Naive thymus-derived CD4-positive, alpha-beta T cell (primary cell): ENCODE results near the gene EPB41. TPM values are rescaled to one million over a fixed set of nuclear protein-coding genes. Genes with fewer than 3 reads are reported as not detected.
A peak's percentile ranks its signal among the peaks of the same experiment; 100 is the strongest.
"Not testable (repeated sequence)": the region's sequence is repeated elsewhere in the genome, so short reads cannot be mapped to it uniquely, and the experiment has no call there.

Experiments used
- ATAC-seq: fragments of 150-1000 bp; cut with Tn5 transposase; 2 replicates; pipeline ENCODE4 v1.10.0; 2021; ENCODE audit warnings: mild to moderate bottlenecking, moderate library complexity
- CTCF ChIA-PET: fragments of 350-600 bp; sonication (Branson Sonifier 250); formaldehyde crosslinking; loops from one replicate; lab custom pipeline; 2021; ENCODE audit warnings: antibody characterized with exemption; lab: Charles Lee
- POLR2A ChIA-PET: fragments of 350-600 bp; sonication (Branson Sonifier 250); formaldehyde crosslinking; loops from one replicate; lab custom pipeline; 2021; ENCODE audit warnings: antibody characterized with exemption, inconsistent platforms; lab: Charles Lee
- DNase-seq, 9 donors: peaks; one replicate each; pipeline versions ENCODE4 v3.0.0 to v3.0.0-alpha.2; 2020 to 2022; ENCODE audit warnings: mixed read lengths in 1 of 9
- H3K27ac ChIP-seq: one replicate; pipeline ENCODE4 v1.7.0; 2013; ENCODE audit warnings: mild to moderate bottlenecking, low read depth, low read length, moderate library complexity
- H3K27me3 ChIP-seq, 2 donors: one replicate each; pipeline ENCODE4 v1.7.0; 2013; ENCODE audit warnings: low read length in 2 of 2, mild to moderate bottlenecking in 2 of 2, moderate library complexity in 2 of 2; ENCODE audit not compliant: control insufficient read depth in 2 of 2, insufficient read depth in 2 of 2
- H3K36me3 ChIP-seq, 3 experiments: 1 replicate in 2 of 3; 2 replicates in 1 of 3; pipeline ENCODE4 v1.7.0; 2013; ENCODE audit warnings: low read length in 3 of 3, mild to moderate bottlenecking in 3 of 3, moderate library complexity in 1 of 3; ENCODE audit not compliant: insufficient read depth in 3 of 3, control insufficient read depth in 2 of 3
- H3K4me1 ChIP-seq, 2 donors: one replicate each; pipeline ENCODE4 v1.7.0; 2013; ENCODE audit warnings: low read length in 2 of 2, mild to moderate bottlenecking in 2 of 2, moderate library complexity in 1 of 2; ENCODE audit not compliant: control insufficient read depth in 2 of 2, insufficient read depth in 2 of 2
- H3K4me3 ChIP-seq: 2 replicates; pipeline ENCODE4 v1.7.0; 2013; ENCODE audit warnings: mild to moderate bottlenecking, low read length
- H3K9me3 ChIP-seq, 3 experiments: 1 replicate in 2 of 3; 2 replicates in 1 of 3; pipeline ENCODE4 v1.7.0; 2013; ENCODE audit warnings: low read length in 3 of 3; ENCODE audit not compliant: control insufficient read depth in 2 of 3
- H3K27ac Mint-ChIP-seq, 9 donors: one replicate each; pipeline ENCODE4 v1.8.0; 2020 to 2022; ENCODE audit warnings: mixed read lengths in 9 of 9, mild to moderate bottlenecking in 8 of 9, moderate library complexity in 5 of 9, inconsistent platforms in 2 of 9
- H3K27me3 Mint-ChIP-seq, 5 donors: one replicate each; pipeline ENCODE4 v1.8.0; 2021 to 2022; ENCODE audit warnings: mixed read lengths in 5 of 5, mild to moderate bottlenecking in 1 of 5
- H3K36me3 Mint-ChIP-seq, 5 donors: one replicate each; pipeline ENCODE4 v1.8.0; 2020 to 2022; ENCODE audit warnings: mixed read lengths in 5 of 5, mild to moderate bottlenecking in 3 of 5, inconsistent platforms in 1 of 5
- H3K4me1 Mint-ChIP-seq, 7 donors: one replicate each; pipeline ENCODE4 v1.8.0; 2020 to 2022; ENCODE audit warnings: mixed read lengths in 7 of 7, mild to moderate bottlenecking in 3 of 7, inconsistent platforms in 1 of 7
- H3K4me3 Mint-ChIP-seq, 10 donors: one replicate each; pipeline ENCODE4 v1.8.0; 2020 to 2022; ENCODE audit warnings: mild to moderate bottlenecking in 10 of 10, mixed read lengths in 10 of 10, moderate library complexity in 6 of 10, inconsistent platforms in 2 of 10
- H3K9me3 Mint-ChIP-seq, 11 donors: one replicate each; pipeline ENCODE4 v1.8.0; 2020 to 2022; ENCODE audit warnings: mixed read lengths in 11 of 11, mild to moderate bottlenecking in 4 of 11, inconsistent platforms in 1 of 11, moderate library complexity in 1 of 11
- intact Hi-C, 2 donors: fragments of 100-400 bp; cut with micrococcal nuclease; formaldehyde crosslinking; loops; one replicate each; pipeline ENCODE4 v1.15.1; 2023
- polyA plus RNA-seq, 2 donors: library from polyadenylated mRNA; unstranded; fragments of 300-500 nt; fragmentation: Illumina TruSeq; gene quantifications; one replicate each; pipeline ENCODE4 v1.2.3, GENCODE V29; 2021
- total RNA-seq, 6 experiments: library from RNA in 5 of 6; stranded (reverse) in 5 of 6; gene quantifications; 1 replicate in 5 of 6; 2 replicates in 1 of 6; pipeline ENCODE4 v1.2.3 and lab custom pipeline; 2021 to 2026

EPB41 gene
- total and polyA plus RNA-seq, 7 experiments from 2014 or later, result 115 to 325 (median 162) TPM

DNA sequence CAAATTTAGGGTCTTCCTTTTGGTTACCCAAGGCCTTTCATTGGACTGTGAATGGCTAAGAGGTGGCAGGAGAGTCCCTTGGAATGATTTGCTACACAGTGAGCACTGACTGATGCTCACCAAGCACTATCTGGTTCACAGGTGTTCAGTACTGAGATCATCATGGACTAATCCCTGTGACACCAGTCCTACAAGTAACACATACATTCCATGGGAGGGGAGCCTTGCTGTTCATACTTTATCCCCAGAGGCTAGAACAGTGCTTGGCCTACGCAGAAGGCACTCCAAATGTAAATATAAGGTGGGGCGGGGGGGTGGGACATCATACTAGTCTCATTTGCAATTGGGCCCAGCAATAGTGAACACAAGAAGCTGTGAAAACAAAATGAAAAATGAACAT lies 229.8 kb downstream of the EPB41 start:
- Mint-ChIP-seq H3K27ac (no peak overlapping the region), H3K27me3 (no peaks in the 10 kb centered on the region), H3K4me3 (no peak overlapping the region), H3K4me1 (peaks cover 0 to 7% (median 0%) of the 10 kb centered on the region in 7 donors), H3K36me3 (peaks cover 12 to 46% (median 43%) of the 10 kb centered on the region in 5 donors), H3K9me3 (peaks cover 0 to 18% (median 6%) of the 10 kb centered on the region in 11 donors)
- Histone ChIP-seq H3K4me3 (no peak overlapping the region), H3K9me3 (no peaks in the 10 kb centered on the region), H3K36me3 (peaks cover 11 to 37% (median 13%) of the 10 kb centered on the region in 3 experiments), H3K27me3 (no peaks in the 10 kb centered on the region), H3K4me1 (no peaks in the 10 kb centered on the region), H3K27ac (no peak overlapping the region)
- CTCF ChIA-PET, result no interaction called here
- no peak for DNase-seq
- POLR2A ChIA-PET, result no interaction called here
- no peak for ATAC-seq
- intact Hi-C loops, result no loop called here

DNA sequence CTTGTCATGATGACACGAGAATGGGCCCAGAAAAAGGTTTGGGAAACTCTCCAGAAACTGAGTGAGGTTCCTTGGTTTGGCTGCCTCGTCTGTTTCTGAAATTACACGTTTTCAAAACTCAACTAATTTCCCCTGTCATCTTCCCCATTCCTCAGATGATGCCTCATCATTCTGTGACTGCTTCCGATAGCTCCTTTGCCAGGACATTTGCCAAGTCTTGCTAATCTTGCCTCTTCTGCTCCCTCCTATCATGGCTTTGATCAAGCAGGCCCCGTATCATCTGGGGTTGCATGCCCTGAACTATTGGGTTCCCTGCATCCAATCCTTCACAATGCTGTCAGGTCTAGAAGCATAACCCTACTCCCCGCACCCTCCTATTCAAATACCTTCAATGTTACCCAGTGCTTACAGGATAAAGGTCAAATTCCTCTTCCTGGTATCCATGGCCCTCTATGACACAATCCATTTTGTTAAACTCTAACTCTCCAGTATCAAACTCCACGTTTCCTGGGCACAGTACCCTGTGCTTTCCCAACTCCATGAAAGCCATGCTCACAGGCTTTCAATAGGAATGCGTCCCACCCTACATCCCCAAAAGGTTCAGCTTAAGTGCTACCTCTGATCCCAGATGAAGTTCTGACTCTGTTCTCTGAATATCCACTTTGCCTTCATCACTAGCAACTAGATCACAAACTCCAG lies 231.5 kb downstream of the EPB41 start:
- H3K9me3 ChIP-seq, result no peaks in the 10 kb centered on the region
- H3K36me3 ChIP-seq, result peaks cover 21 to 52% (median 23%) of the 10 kb centered on the region in 3 experiments
- Mint-ChIP-seq H3K4me3 (no peak overlapping the region), H3K36me3 (peaks cover 17 to 61% (median 56%) of the 10 kb centered on the region in 5 donors), H3K27ac (peak overlapping the region in 3 of 9 donors; percentile 12 to 59 (median 38)), H3K27me3 (no peaks in the 10 kb centered on the region), H3K4me1 (peaks cover 0 to 7% (median 0%) of the 10 kb centered on the region in 7 donors), H3K9me3 (peaks cover 0 to 18% (median 6%) of the 10 kb centered on the region in 11 donors)
- H3K4me3 ChIP-seq, result no peak overlapping the region
- intact Hi-C loops, result no loop called here
- no peak overlapping the region for H3K27ac ChIP-seq
- POLR2A ChIA-PET, result no interaction called here
- no peaks in the 10 kb centered on the region for H3K4me1 ChIP-seq
- ATAC-seq (no peak), DNase-seq (no peak)
- CTCF ChIA-PET, result no interaction called here
- no peaks in the 10 kb centered on the region for H3K27me3 ChIP-seq

DNA sequence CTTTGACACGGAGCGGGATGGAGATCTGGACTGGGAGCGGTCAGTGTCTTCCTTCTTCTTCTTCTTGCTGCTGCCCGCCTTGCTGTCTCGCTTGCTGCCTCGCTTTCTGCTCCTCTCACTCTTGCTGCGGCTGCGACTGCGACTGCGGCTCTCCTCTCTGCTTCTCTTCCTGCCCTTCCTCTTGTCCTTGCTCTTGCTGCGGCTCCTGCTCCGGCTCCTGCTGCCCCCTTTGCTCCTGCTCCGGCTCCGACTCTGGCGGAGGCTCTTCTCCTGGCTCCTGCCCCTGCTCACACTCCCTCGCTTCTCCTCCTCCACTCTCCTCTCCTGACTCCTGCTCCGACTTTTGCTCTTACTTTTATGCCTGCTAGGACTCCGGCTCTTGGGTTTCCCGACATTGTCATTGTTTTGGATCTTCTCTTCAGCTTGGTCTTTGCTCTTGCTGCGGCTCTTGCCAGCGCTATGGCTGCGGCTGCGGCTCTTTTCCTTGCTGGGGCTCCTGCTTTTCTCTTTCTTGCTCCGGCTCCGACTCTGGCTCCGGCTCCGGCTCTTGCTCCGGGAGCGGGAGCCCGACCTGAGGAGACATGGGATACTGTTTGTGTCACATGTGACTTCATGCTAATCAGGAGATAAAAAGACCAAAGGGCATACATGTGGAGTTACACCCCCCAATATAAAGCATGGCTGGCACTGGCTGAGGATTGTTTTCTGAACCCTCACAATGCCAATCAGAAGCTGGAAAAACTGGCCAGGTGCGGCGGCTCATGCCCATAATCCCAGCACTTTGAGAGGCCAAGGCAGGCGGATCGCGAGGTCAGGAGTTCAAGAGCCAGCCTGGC lies 234.5 kb downstream of the EPB41 start:
- no peaks in the 10 kb centered on the region for H3K4me1 ChIP-seq
- H3K9me3 ChIP-seq, result no peaks in the 10 kb centered on the region
- H3K4me3 Mint-ChIP-seq, result no peak overlapping the region
- no peaks in the 10 kb centered on the region for H3K27me3 ChIP-seq
- peak overlapping the region in 1 of 9 donors; percentile 41 for H3K27ac Mint-ChIP-seq
- intact Hi-C loops, result no loop called here
- DNase-seq (no peak), ATAC-seq (no peak)
- H3K27ac ChIP-seq, result no peak overlapping the region
- ChIA-PET POLR2A (no interaction called here), CTCF (no interaction called here)
- H3K4me1 Mint-ChIP-seq, result peaks cover 0 to 7% (median 0%) of the 10 kb centered on the region in 7 donors
- H3K36me3 Mint-ChIP-seq, result peaks cover 28 to 75% (median 64%) of the 10 kb centered on the region in 5 donors
- H3K27me3 Mint-ChIP-seq, result no peaks in the 10 kb centered on the region
- peaks cover 0 to 9% (median 6%) of the 10 kb centered on the region in 11 donors for H3K9me3 Mint-ChIP-seq
- H3K4me3 ChIP-seq, result no peak overlapping the region
- H3K36me3 ChIP-seq, result peaks cover 39 to 80% (median 41%) of the 10 kb centered on the region in 3 experiments

DNA sequence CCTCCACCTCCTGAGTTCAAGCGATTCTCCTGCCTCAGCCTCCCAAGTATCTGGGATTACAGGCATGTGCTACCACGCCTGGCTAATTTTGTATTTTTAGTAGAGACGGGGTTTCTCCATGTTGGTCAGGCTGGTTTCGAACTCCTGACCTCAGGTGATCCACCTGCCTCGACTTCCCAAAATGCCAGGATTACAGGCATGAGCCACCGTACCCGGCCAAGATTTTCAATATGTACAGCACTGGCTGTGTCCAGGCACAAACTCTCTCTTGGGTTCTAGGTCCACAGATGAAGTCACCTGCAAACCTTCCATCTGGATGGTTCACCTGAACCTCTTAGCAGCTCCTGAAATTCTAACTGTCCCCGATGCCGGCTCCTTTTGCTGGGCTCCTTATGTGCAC lies 236.0 kb downstream of the EPB41 start:
- H3K9me3 ChIP-seq, intact Hi-C loops, H3K27me3 ChIP-seq, DNase-seq, H3K4me3 Mint-ChIP-seq, H3K27ac ChIP-seq, H3K4me3 ChIP-seq, H3K9me3 Mint-ChIP-seq, ATAC-seq, H3K4me1 ChIP-seq, H3K27me3 Mint-ChIP-seq, CTCF ChIA-PET, H3K4me1 Mint-ChIP-seq, POLR2A ChIA-PET: not testable (repeated sequence)
- H3K36me3 ChIP-seq, result peaks cover 41 to 95% (median 52%) of the 10 kb centered on the region in 3 experiments
- Mint-ChIP-seq H3K27ac (peak overlapping the region in 2 of 9 donors; percentile 10 to 21), H3K36me3 (peaks cover 31 to 76% (median 63%) of the 10 kb centered on the region in 5 donors)

DNA sequence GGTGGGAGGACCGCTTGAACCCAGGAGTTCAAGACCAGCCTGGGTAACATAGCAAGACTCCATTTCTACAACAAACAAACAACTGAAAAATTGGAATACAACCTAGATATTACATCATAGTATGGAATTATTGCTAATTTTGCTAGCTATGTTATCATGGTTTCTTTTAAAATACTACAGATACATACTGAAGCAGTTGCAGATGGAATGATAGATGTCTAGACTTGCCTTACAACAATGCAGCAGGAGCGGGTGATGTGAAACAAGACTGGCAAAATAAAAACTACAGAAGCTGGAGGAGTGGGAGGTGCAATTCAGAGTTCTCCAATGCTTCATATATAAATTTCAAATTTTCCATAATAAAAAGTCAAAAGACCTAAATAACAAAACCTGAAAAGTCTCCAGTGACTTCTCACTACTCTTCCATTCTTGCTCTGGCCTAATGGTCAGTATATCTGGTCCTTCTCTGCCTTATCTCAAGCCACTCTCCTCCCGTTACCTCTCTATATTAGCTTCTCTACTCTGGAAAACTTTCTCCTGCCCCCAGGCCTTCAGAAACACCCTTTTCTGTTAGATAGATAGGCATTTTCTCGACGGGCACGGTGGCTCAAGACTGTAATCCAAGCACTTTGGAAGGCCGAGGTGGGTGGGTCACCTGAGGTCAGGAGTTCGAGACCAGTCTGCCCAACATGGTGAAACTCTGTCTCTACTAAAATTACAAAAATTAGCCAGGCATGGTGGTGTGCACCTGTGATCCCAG lies 237.9 kb downstream of the EPB41 start:
- H3K36me3 ChIP-seq, result peaks cover 48 to 95% (median 52%) of the 10 kb centered on the region in 3 experiments
- H3K9me3 ChIP-seq, result no peaks in the 10 kb centered on the region
- H3K4me3 Mint-ChIP-seq, result no peak overlapping the region
- CTCF ChIA-PET, result no interaction called here
- POLR2A ChIA-PET, result interaction anchor here (1.5 kb wide), 1 partner anchor 30 kb away, joined by 3 read pairs; the partner anchor contains the start of gene SRSF4
- H3K27ac Mint-ChIP-seq, result no peak overlapping the region
- no peaks in the 10 kb centered on the region for H3K27me3 Mint-ChIP-seq
- intact Hi-C loops, result no loop called here
- H3K27me3 ChIP-seq, result no peaks in the 10 kb centered on the region
- peaks cover 26 to 67% (median 57%) of the 10 kb centered on the region in 5 donors for H3K36me3 Mint-ChIP-seq
- no peaks in the 10 kb centered on the region for H3K9me3 Mint-ChIP-seq
- peaks cover 0 to 6% (median 0%) of the 10 kb centered on the region in 7 donors for H3K4me1 Mint-ChIP-seq
- H3K4me3 ChIP-seq, result no peak overlapping the region
- ATAC-seq, result no peak
- no peaks in the 10 kb centered on the region for H3K4me1 ChIP-seq
- DNase-seq, result no peak
- no peak overlapping the region for H3K27ac ChIP-seq

DNA sequence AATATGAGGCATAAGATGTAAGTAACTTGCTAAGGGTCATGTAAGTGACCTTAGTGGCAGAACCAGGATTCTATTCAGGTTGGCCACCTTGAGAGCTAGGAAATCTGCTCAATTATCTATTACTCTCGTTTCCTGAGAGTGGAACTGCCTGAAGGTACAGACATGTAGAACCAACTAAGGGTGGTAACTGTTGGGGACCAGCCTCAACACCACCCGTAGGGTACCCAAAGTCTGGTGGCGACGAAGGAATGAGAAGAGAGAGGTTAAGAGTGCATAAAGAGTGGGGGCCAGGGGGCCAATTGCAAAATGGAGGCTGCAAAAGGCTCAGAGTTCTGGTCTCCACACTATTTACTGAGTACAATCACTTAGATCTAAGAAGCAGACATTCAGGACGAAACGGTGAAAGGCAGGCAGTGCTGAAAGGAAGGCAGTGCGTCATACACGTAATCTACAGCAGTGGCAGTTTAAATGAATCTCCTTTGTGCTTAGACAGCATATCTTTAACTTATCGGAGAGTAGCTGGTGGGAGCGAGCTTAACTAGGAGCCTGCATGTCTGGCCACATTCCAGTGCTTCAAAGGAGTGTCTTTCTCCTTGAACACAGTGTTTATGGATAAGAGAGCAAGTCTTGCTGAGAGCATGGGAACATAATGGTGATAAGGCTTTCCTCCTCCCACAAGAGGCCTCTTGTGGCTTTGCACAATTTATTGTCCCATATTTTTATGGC lies 242.3 kb downstream of the EPB41 start:
- ChIA-PET CTCF (no interaction called here), POLR2A (interaction anchor here (0.6 to 0.8 kb wide), 2 partner anchors 25 to 415 kb away, joined by 3 read pairs; partner anchors contain the start of gene SRSF4)
- Histone ChIP-seq H3K27me3 (no peaks in the 10 kb centered on the region), H3K9me3 (no peaks in the 10 kb centered on the region), H3K4me3 (no peak overlapping the region), H3K36me3 (peaks cover 22 to 85% (median 34%) of the 10 kb centered on the region in 3 experiments), H3K4me1 (no peaks in the 10 kb centered on the region), H3K27ac (no peak overlapping the region)
- DNase-seq (no peak), ATAC-seq (no peak)
- peak overlapping the region in 1 of 9 donors; percentile 46 for H3K27ac Mint-ChIP-seq
- intact Hi-C loops, result no loop called here
- H3K4me1 Mint-ChIP-seq, result peaks cover 0 to 16% (median 4%) of the 10 kb centered on the region in 7 donors
- no peaks in the 10 kb centered on the region for H3K27me3 Mint-ChIP-seq
- no peak overlapping the region for H3K4me3 Mint-ChIP-seq
- peaks cover 5 to 42% (median 28%) of the 10 kb centered on the region in 5 donors for H3K36me3 Mint-ChIP-seq
- no peaks in the 10 kb centered on the region for H3K9me3 Mint-ChIP-seq
